HepG2 (cell line): ENCODE measurements around the gene TEAD1. TPM values are rescaled to one million over a fixed set of nuclear protein-coding genes. Genes with fewer than 3 reads are reported as not detected.
A peak's percentile ranks its signal among the peaks of the same experiment; 100 is the strongest.

ENCODE experiments used
- ATAC-seq: fragments of 200-7000 bp; cut with Tn5 transposase; 3 replicates; pipeline ENCODE4 v1.9.1; 2020; ENCODE audit warnings: mild to moderate bottlenecking, moderate library complexity
- Bru-seq: library from RNA; stranded (reverse); fragments of 400-500 nt; gene quantifications from one replicate; lab custom pipeline; 2021; lab: Mats Ljungman, UMichigan
- BruChase-seq, 2 experiments: library from RNA; stranded (reverse); fragments of 400-500 nt; gene quantifications; one replicate each; lab custom pipeline; 2021; lab: Mats Ljungman, UMichigan
- BruUV-seq: library from RNA; stranded (reverse); fragments of 400-500 nt; replicated peaks from 2 replicates; lab custom pipeline; 2021; lab: Mats Ljungman, UMichigan
- CTCF ChIA-PET: fragments of 300-600 bp; formaldehyde crosslinking; extraction: SDS; loops from one replicate; lab custom pipeline; 2021; ENCODE audit warnings: low total read pairs, inconsistent platforms, low intra/inter-chr PET ratio; lab: Yijun Ruan, JAX
- POLR2A ChIA-PET: fragments of 350-600 bp; sonication (Branson Sonifier 250); formaldehyde crosslinking; loops from one replicate; lab custom pipeline; 2020; ENCODE audit warnings: antibody characterized with exemption, inconsistent platforms; lab: Yijun Ruan, JAX
- DNase-seq: peaks from one replicate; pipeline ENCODE4 v3.0.0-alpha.2; 2015; ENCODE audit warnings: low spot score
- FAIRE-seq: peaks from 3 replicates; lab custom pipeline; 2011; peaks lifted over from hg19 to GRCh38; lab: Jason Lieb, UNC
- H2AFZ ChIP-seq: one replicate; pipeline ENCODE4 v1.6.1; 2011; ENCODE audit warnings: low read length, inconsistent platforms
- H3K27ac ChIP-seq: fragments of 300-600 bp; 3 replicates; pipeline ENCODE4 v1.8.0; 2011; ENCODE audit warnings: mixed run types, mild to moderate bottlenecking, mixed read lengths, low read length, inconsistent platforms; ENCODE audit not compliant: insufficient read depth; ENCODE audit errors: extremely low read length
- H3K27me3 ChIP-seq, 2 experiments: fragments of 200-600 bp in 1 of 2; 2 replicates in 1 of 2; 3 replicates in 1 of 2; pipeline versions ENCODE4 v1.6.0 to v1.8.0; 2011; ENCODE audit warnings: low read length in 2 of 2, mild to moderate bottlenecking in 2 of 2, moderate library complexity in 2 of 2, inconsistent platforms in 1 of 2; ENCODE audit not compliant: insufficient read depth in 2 of 2, control insufficient read depth in 1 of 2
- H3K36me3 ChIP-seq, 2 experiments: fragments of 200-600 bp in 1 of 2; replicated peaks in 1 of 2; 2 replicates in 1 of 2; 3 replicates in 1 of 2; pipeline versions ENCODE4 v1.5.1 to v1.8.0; 2011; ENCODE audit warnings: low read length in 2 of 2, inconsistent platforms in 1 of 2; ENCODE audit not compliant: insufficient read depth in 2 of 2, control insufficient read depth in 1 of 2
- H3K4me1 ChIP-seq: 2 replicates; pipeline ENCODE4 v1.5.1; 2012; ENCODE audit warnings: low read length, inconsistent platforms; ENCODE audit not compliant: insufficient read depth
- H3K4me2 ChIP-seq: 2 replicates; pipeline ENCODE4 v1.6.0; 2011; ENCODE audit warnings: low read depth, low read length, inconsistent platforms
- H3K4me3 ChIP-seq, 3 experiments: fragments of 200-600 bp in 1 of 3; sonication (generic), shearing (Covaris generic) in 1 of 3; replicated peaks in 1 of 3; 2 replicates each; pipeline ENCODE4 v1.5.1; 2011 to 2016; ENCODE audit warnings: low read length in 3 of 3, inconsistent platforms in 2 of 3, low read depth in 2 of 3, mild to moderate bottlenecking in 2 of 3, control low read depth in 1 of 3, mixed read lengths in 1 of 3; ENCODE audit not compliant: insufficient read depth in 1 of 3
- H3K79me2 ChIP-seq: one replicate; pipeline ENCODE4 v1.6.1; 2011; ENCODE audit warnings: low read length, inconsistent platforms; ENCODE audit not compliant: insufficient read depth
- H3K9ac ChIP-seq: 2 replicates; pipeline ENCODE4 v1.6.0; 2011; ENCODE audit warnings: mild to moderate bottlenecking, low read depth, low read length, inconsistent platforms; ENCODE audit not compliant: insufficient read depth
- H3K9me3 ChIP-seq: 2 replicates; pipeline ENCODE4 v1.5.1; 2012; ENCODE audit warnings: mild to moderate bottlenecking, low read length
- H4K20me1 ChIP-seq: 2 replicates; pipeline ENCODE4 v1.6.0; 2011; ENCODE audit warnings: inconsistent platforms, mild to moderate bottlenecking, low read length, moderate library complexity; ENCODE audit not compliant: insufficient read depth
- IRF9 ChIP-seq: sonication (generic); formaldehyde crosslinking; IDR thresholded peaks from 2 replicates; pipeline ENCODE4 v1.8.0; 2022; ENCODE audit warnings: missing genetic modification reagents, mild to moderate bottlenecking, borderline replicate concordance
- ISX ChIP-seq: sonication (generic); formaldehyde crosslinking; conservative IDR thresholded peaks from 2 replicates; pipeline ENCODE4 v1.5.0; 2020; ENCODE audit warnings: missing genetic modification reagents
- SYNCRIP ChIP-seq: fragments of 200-400 bp; formaldehyde crosslinking; IDR thresholded peaks from 2 replicates; pipeline ENCODE4 v1.6.1; 2018; ENCODE audit warnings: mild to moderate bottlenecking, low read depth, low read length; ENCODE audit not compliant: insufficient read depth
- ZNF333 ChIP-seq: sonication (generic); formaldehyde crosslinking; IDR thresholded peaks from 2 replicates; pipeline ENCODE4 v1.4.0; 2020; ENCODE audit warnings: mild to moderate bottlenecking, missing genetic modification reagents, borderline replicate concordance
- ZNF550 ChIP-seq: sonication (generic); formaldehyde crosslinking; IDR thresholded peaks from 2 replicates; pipeline ENCODE4 v1.4.0; 2020; ENCODE audit warnings: mild to moderate bottlenecking, missing genetic modification reagents, borderline replicate concordance
- ZNF605 ChIP-seq: sonication (generic); formaldehyde crosslinking; IDR thresholded peaks from 2 replicates; pipeline ENCODE4 v1.8.0; 2022; ENCODE audit warnings: mild to moderate bottlenecking, missing genetic modification reagents
- ZNF614 ChIP-seq: IDR thresholded peaks from 2 replicates; pipeline ENCODE4 v1.6.1; 2018; ENCODE audit warnings: missing biosample characterization, missing genetic modification reagents, inconsistent platforms, borderline replicate concordance
- WGBS: methylation state at CpG from one replicate; pipeline ENCODE4 v1.1.6; 2017; ENCODE audit warnings: low lambda C conversion rate; 5-methylcytosine and 5-hydroxymethylcytosine counted together
- in situ Hi-C: cut with HindIII; loops from 2 replicates; pipeline ENCODE4 v1.10.0; 2017; ENCODE audit warnings: low pct_unique_long_range_greater_than_20kb; ENCODE audit not compliant: extremely low pct_ligation_motif_present
- intact Hi-C: fragments of 100-400 bp; cut with micrococcal nuclease; formaldehyde crosslinking; loops from one replicate; pipeline ENCODE4 v1.10.0; 2022; ENCODE audit not compliant: unreplicated experiment
- long read RNA-seq, 2 experiments: library from RNA in 1 of 2; library from polyadenylated mRNA in 1 of 2; stranded (forward) in 1 of 2; unstranded in 1 of 2; transcript quantifications; one replicate each; pipeline ENCODE4 v2.0.0, GENCODE V29; 2019 to 2022
- polyA minus RNA-seq, 3 experiments: library from RNA; depleted of rRNA, polyadenylated mRNA; stranded (reverse); fragments of >200 nt; gene quantifications; 2 replicates each; pipeline ENCODE4 v1.2.3, GENCODE V29; 2011; ENCODE audit warnings: low replicate concordance in 1 of 3
- polyA plus RNA-seq, 8 experiments: library from polyadenylated mRNA; depleted of rRNA in 3 of 8; stranded (reverse) in 7 of 8; unstranded in 1 of 8; fragments of >200 nt; fragmentation: Illumina TruSeq in 4 of 8; extraction: Trizol in 4 of 8; gene quantifications; 2 replicates each; pipeline versions ENCODE4 v1.2.1 to v1.2.3, GENCODE V29; 2011 to 2016; ENCODE audit warnings: low read depth in 4 of 8, missing spikeins in 1 of 8, mixed read lengths in 1 of 8; ENCODE audit not compliant: insufficient read depth in 1 of 8
- total RNA-seq, 5 experiments: library from RNA; depleted of rRNA; stranded (reverse); fragments of >200 nt; fragmentation: Illumina TruSeq; extraction: Trizol; gene quantifications; 2 replicates each; pipeline ENCODE4 v1.2.3, GENCODE V29; 2016; ENCODE audit warnings: low read depth in 1 of 5
- TF ChIP-seq, protein P1 (sequence below): sonication (generic); formaldehyde crosslinking; IDR thresholded peaks from 2 replicates; pipeline ENCODE4 v1.4.0; 2020; ENCODE audit warnings: missing genetic modification reagents

TEAD1 gene
- 30.5 and 40.7 TPM in 2 replicates for total RNA-seq (2016; rRNA removed; fragmentation: Illumina TruSeq; extraction: Trizol)
- 8.3 and 11.7 TPM in 2 replicates for total RNA-seq (2016; cell fraction: cytosol; rRNA removed; fragmentation: Illumina TruSeq; extraction: Trizol; ENCODE audit: low read depth)
- total RNA-seq (2016; cell fraction: insoluble cytoplasmic fraction; rRNA removed; fragmentation: Illumina TruSeq; extraction: Trizol), result 29.5 and 36.2 TPM in 2 replicates
- 23.8 and 25.3 TPM in 2 replicates for total RNA-seq (2016; cell fraction: membrane; rRNA removed; fragmentation: Illumina TruSeq; extraction: Trizol)
- total RNA-seq (2016; cell fraction: nucleus; rRNA removed; fragmentation: Illumina TruSeq; extraction: Trizol), result 42.8 and 45.0 TPM in 2 replicates
- 17.0 and 20.1 TPM in 2 replicates for polyA plus RNA-seq (2011; rRNA removed)
- 13.0 and 14.1 TPM in 2 replicates for polyA plus RNA-seq (2011; cell fraction: cytosol; rRNA removed)
- 33.6 and 34.8 TPM in 2 replicates for polyA plus RNA-seq (2011; cell fraction: nucleus; rRNA removed)
- polyA plus RNA-seq (2012), result 25.7 and 29.3 TPM in 2 replicates
- 0.77 and 0.92 TPM in 2 replicates for polyA plus RNA-seq (2016; cell fraction: cytosol; fragmentation: Illumina TruSeq; extraction: Trizol; ENCODE audit: low read depth)
- polyA plus RNA-seq (2016; cell fraction: insoluble cytoplasmic fraction; fragmentation: Illumina TruSeq; extraction: Trizol; ENCODE audit: low read depth), result 19.7 and 21.0 TPM in 2 replicates
- polyA plus RNA-seq (2016; cell fraction: membrane; fragmentation: Illumina TruSeq; extraction: Trizol; ENCODE audit: low read depth), result 2.6 and 3.3 TPM in 2 replicates
- 21.1 and 21.8 TPM in 2 replicates for polyA plus RNA-seq (2016; cell fraction: nucleus; fragmentation: Illumina TruSeq; extraction: Trizol; ENCODE audit: insufficient read depth, low read depth)
- 45.9 and 178 TPM in 2 replicates for polyA minus RNA-seq (2011; rRNA and poly(A)+ RNA removed; ENCODE audit: low replicate concordance)
- 37.4 and 37.9 TPM in 2 replicates for polyA minus RNA-seq (2011; cell fraction: cytosol; rRNA and poly(A)+ RNA removed)
- 69.4 and 79.4 TPM in 2 replicates for polyA minus RNA-seq (2011; cell fraction: nucleus; rRNA and poly(A)+ RNA removed)
- Bru-seq, nascent RNA, result percentile 76 among the genes with signal in this experiment
- BruChase-seq, experiment 1, labeled RNA remaining after a 6-hour chase, result percentile 72 among the genes with signal in this experiment
- BruChase-seq, experiment 2, labeled RNA remaining after a 2-hour chase, result percentile 71 among the genes with signal in this experiment
- long read RNA-seq, experiment 1, partial matches to known transcripts, result 0 of 2 reads
- long read RNA-seq, experiment 1, other reads (novel, unspliced or antisense), result 2 of 2 reads
- long read RNA-seq, experiment 2, partial matches to known transcripts, result 0 of 19 reads
- long read RNA-seq, experiment 2, other reads (novel, unspliced or antisense), result 19 of 19 reads

GRCh38 chr11:12673924-12674570 lies at the start of gene TEAD1:
Gene TEAD1 (plus strand): TSS chr11:12674421.
- ATAC-seq (peak; percentile 90), DNase-seq (peak; percentile 84), FAIRE-seq (peak; percentile 15)
- Histone ChIP-seq H2AFZ (peak within 1 kb of the TSS; percentile 25), H3K9ac (peak within 1 kb of the TSS; percentile 90), H3K27ac (peak within 1 kb of the TSS; percentile 74), H3K27me3 (no peaks in the 10 kb centered on the region), H3K9me3 (no peaks in the 10 kb centered on the region), H3K4me1 (peaks cover 70% of the 10 kb centered on the region), H3K79me2 (peaks cover 38% of the 10 kb centered on the region), H3K36me3 (no peaks in the 10 kb centered on the region; a peak in 2 of 5 replicates), H3K4me3 (peak within 1 kb of the TSS; percentile 84 to 100 (median 89)), H3K4me2 (peak within 1 kb of the TSS; percentile 91), H4K20me1 (peaks cover 11% of the 10 kb centered on the region)
- 3% methylated on average over 34 of the region's 95 CpGs for WGBS
- POLR2A ChIA-PET, result interaction anchor here (1.0 to 1.5 kb wide), 2 partner anchors 18 to 171 kb away, joined by 8 read pairs; no protein-coding TSS in a partner anchor
- no TSS peak for BruUV-seq
- in situ Hi-C loops (loop anchor here (10.0 kb wide), 1 partner anchor 211 kb away; no protein-coding TSS in a partner anchor), intact Hi-C loops (loop anchor here (1.0 to 2.0 kb wide), 3 partner anchors 19 to 173 kb away; no protein-coding TSS in a partner anchor)
- CTCF ChIA-PET, result no interaction called here
- TF ChIP-seq, protein P1, sequence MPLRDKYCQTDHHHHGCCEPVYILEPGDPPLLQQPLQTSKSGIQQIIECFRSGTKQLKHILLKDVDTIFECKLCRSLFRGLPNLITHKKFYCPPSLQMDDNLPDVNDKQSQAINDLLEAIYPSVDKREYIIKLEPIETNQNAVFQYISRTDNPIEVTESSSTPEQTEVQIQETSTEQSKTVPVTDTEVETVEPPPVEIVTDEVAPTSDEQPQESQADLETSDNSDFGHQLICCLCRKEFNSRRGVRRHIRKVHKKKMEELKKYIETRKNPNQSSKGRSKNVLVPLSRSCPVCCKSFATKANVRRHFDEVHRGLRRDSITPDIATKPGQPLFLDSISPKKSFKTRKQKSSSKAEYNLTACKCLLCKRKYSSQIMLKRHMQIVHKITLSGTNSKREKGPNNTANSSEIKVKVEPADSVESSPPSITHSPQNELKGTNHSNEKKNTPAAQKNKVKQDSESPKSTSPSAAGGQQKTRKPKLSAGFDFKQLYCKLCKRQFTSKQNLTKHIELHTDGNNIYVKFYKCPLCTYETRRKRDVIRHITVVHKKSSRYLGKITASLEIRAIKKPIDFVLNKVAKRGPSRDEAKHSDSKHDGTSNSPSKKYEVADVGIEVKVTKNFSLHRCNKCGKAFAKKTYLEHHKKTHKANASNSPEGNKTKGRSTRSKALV (CRISPR knock-in tag), result no peak
- TF ChIP-seq SYNCRIP, result no peak
- TF ChIP-seq ZNF333, result no peak
- TF ChIP-seq ISX (CRISPR knock-in tag), result no peak
- TF ChIP-seq IRF9 (CRISPR knock-in tag), result peak; percentile 43; the same call in 1 of the 2 replicates
- TF ChIP-seq ZNF605 (CRISPR knock-in tag), result peak; percentile 43; the same call in 1 of the 2 replicates
- TF ChIP-seq ZNF614, result no peak
- no peak for TF ChIP-seq ZNF550
